Stimulated activated CD4-positive, alpha-beta T cell treated with anti-CD3 and anti-CD28 coated beads, Interleukin-15, amount 100 ng/mL, for 1 hour (primary cell): Measurements from ENCODE around the gene SEC31A.
A peak's percentile ranks its signal among the peaks of the same experiment; 100 is the strongest.
"Not testable (repeated sequence)": the region's sequence is repeated elsewhere in the genome, so short reads cannot be mapped to it uniquely, and the experiment has no call there.

Experiments used
- DNase-seq, 2 donors: peaks; one replicate each; pipeline ENCODE4 v3.0.0-alpha.2; 2020; ENCODE audit warnings: low read depth in 1 of 2, low spot score in 1 of 2

SEC31A gene, protein sequence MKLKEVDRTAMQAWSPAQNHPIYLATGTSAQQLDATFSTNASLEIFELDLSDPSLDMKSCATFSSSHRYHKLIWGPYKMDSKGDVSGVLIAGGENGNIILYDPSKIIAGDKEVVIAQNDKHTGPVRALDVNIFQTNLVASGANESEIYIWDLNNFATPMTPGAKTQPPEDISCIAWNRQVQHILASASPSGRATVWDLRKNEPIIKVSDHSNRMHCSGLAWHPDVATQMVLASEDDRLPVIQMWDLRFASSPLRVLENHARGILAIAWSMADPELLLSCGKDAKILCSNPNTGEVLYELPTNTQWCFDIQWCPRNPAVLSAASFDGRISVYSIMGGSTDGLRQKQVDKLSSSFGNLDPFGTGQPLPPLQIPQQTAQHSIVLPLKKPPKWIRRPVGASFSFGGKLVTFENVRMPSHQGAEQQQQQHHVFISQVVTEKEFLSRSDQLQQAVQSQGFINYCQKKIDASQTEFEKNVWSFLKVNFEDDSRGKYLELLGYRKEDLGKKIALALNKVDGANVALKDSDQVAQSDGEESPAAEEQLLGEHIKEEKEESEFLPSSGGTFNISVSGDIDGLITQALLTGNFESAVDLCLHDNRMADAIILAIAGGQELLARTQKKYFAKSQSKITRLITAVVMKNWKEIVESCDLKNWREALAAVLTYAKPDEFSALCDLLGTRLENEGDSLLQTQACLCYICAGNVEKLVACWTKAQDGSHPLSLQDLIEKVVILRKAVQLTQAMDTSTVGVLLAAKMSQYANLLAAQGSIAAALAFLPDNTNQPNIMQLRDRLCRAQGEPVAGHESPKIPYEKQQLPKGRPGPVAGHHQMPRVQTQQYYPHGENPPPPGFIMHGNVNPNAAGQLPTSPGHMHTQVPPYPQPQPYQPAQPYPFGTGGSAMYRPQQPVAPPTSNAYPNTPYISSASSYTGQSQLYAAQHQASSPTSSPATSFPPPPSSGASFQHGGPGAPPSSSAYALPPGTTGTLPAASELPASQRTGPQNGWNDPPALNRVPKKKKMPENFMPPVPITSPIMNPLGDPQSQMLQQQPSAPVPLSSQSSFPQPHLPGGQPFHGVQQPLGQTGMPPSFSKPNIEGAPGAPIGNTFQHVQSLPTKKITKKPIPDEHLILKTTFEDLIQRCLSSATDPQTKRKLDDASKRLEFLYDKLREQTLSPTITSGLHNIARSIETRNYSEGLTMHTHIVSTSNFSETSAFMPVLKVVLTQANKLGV

DNA sequence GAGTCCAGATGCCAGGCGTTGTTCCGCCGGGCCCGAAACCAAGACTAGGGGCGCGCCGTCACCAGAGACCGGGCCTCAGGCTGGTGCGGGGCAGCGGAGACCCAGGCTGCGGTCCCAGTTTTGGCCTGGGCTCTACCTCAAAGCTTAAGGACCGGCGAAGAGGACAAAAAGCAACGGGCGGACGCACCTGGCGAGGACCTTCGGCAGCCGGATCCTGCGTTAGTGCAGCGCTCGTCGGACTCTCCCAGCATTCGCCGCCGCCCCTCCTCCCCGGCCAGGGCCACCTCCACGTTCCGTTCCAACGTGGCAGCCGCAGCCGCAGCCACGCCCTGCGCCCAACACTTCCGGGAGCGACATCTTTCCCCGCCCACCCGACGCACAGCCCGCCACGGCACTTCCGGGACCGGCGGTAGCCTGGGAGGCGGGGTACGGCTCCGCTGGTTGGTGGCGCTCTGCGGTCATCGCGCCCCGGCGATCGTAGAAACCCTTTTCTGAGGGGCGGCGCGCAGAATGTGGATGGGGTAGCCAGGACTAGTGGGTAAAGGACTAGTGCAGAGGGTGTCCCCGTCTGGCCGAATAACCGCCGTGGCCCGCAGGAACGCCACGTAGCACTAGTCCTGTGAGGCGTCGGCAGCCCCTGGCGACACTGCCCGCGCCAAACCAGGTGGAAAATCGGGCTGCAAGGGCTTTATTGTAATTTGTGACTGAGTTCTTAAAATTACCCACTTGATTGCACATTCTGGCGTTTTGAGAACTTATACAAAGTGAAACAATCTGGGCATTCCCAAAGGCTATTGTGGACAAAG lies at the start of gene SEC31A:
Gene SEC31A, minus strand, starts transcription at position 253 of the 806 bp plus-strand sequence. CDS start 9,217 bp downstream, outside the sequence.
- DNase-seq: peak; percentile 90 to 93

DNA sequence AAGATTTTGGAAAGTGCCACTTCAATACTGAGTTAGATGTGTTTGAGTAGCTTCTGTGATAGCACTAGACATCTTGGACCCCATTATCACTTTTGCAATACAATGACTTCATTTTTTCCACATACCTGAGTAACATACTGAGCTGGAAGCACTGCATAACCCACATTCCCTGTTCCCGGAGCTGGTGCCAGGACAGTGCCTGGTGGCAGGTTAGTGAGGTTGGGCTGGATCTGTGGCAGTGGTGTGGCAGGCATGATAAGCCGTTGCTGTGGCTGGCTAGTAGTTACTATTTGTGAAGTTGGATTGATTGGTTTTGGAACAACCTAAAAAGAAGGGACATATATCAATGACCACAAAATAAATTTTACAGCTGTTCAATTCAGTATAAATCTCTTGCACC lies 48.5 kb upstream of the SEC31A start:
- DNase-seq: no peak

DNA sequence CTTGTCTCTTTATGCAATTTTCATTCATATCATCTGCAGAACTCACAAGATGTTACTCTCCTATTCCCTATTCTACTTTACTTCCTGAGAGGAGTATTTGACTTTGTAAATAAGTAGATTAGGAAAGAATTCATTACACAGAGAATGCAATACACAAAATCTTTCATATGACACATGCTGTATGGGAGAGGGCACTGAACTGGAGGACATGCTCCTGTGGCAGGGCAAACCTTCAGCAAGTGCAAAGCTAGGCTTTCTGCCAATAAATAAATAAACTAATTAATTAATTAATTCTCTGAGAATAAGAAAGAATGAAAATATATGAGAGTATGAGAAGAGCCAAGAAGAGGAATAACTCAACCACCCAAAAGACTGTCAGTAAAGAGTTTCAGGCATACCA lies 43.5 kb upstream of the SEC31A start:
- DNase-seq: no peak

DNA sequence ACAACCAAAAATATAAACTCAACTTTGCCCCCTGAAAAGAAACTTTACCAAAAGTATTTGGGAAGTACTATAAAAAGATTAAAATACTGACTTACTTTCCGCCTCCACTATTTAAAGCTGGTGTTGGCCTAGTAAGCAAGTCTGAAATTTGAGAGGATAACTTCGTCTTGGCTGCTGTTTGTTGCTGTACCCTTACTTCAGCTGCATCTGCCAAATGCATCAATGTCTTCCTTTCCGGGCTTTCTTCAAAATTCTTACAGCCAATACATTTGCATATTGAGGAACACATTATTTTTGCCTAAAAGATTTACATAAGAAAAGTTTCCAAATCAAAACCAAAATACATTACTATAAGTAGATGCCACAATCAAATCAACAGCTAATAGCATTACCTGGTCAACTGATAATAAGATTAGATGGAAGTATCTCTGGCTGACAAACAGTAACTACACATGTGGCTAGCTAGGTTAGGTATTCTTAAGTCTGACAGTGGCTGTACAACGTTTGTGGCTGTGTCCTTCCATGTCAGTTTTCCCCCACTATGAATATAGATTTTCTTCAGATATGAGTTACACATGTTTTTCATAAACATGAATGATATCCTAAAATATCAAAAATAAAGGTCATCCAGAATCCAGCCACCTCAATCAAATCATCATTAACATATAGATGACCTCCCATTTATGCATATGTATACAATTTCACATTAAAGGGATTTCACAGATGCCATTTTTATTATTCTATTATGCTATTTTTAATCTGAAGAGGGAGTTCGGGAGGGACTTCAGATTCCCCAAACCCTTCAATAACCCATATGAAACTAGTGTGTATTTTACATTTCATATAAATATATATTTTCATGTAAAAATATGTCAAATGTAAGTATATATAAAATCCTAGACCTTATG lies 40.1 kb upstream of the SEC31A start:
- no peak for DNase-seq

DNA sequence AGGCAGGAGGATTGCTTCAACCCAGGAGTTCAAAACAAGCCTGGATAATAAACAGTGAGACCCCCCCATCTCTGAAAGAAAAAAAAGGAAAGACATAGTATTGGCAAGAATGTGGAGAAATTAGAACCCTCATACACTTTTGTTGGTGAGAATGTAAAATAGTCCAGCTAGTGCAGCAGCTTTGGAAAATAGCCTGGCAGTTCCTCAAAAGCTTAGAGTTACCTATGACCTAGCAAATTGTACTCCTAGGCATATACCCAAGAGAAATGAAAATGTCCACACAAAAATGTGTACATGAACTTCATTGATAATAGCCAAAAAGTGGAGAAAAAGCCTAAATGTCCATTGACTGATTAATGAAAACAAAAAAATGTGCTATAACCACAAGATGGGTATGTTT lies 30.8 kb upstream of the SEC31A start:
- DNase-seq: no peak

DNA sequence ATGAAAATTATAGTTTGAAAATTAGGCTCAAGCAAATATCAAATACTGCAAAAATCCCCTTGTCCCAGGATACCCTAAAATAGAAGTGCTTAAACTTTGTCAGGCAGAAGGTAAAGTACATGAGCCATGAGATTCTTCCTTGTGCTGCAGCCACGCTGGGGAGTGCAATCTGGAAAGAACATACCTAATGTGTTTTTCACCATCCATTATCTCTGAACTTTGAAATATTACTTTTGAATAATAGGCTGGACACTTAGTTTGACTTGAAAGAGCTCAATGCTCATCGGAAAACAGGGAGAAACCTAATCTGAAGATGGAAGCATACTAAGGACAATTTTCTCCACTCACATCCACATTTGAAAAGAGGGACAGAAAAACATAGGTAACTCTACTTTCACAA lies 28.4 kb upstream of the SEC31A start:
- no peak for DNase-seq

DNA sequence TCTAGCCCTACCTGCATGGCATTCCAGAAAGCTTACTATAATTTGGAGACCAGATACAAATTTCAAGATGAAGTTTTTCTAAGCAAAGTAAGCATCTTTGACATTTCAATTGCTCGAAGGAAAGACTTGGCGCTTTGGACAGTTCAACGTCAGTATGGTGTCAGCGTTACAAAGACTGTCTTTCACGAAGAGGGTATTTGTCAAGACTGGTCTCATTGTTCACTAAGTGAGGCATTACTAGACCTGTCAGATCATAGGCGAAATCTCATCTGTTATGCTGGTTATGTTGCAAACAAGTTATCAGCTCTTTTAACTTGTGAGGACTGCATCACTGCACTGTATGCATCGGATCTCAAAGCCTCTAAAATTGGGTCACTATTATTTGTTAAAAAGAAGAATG lies 27.1 kb upstream of the SEC31A start:
- no peak for DNase-seq

DNA sequence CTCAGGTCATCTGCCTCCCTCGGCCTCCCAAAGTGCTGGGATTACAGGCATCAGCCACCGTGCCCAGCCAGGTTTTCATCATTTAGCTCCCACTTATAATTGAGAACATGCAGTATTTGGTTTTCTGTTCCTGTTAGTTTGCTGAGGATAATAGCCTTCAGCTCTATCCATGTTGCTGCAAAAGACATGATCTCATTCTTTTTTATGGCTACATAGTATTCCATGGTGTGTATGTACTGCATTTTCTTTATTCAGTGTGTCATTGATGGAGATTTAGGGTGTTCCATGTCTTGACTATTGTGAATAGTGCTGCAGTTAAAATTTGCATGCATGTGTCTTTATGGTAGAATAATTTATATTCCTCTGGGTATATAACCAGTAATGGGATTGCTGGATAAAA lies 23.0 kb upstream of the SEC31A start:
- DNase-seq: not testable (repeated sequence)

DNA sequence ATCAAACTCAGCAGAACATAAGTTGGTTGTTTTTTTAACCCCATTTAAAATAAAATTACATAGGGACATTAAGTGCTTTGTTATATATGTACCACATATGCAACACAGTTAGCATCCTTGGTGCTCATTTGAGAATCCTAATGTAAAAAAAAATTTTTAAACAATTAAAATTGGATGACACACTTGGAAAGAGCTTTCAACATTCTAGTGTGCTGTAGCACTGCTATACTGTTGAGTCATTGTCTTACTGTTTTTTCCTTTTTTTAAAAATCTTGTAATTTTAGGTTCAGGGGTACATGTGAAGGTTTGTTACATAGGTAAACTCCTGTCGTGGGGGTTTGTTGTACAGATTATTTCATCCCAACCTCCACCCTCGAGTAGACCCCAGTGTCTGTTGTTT lies 22.4 kb upstream of the SEC31A start:
- no peak for DNase-seq

DNA sequence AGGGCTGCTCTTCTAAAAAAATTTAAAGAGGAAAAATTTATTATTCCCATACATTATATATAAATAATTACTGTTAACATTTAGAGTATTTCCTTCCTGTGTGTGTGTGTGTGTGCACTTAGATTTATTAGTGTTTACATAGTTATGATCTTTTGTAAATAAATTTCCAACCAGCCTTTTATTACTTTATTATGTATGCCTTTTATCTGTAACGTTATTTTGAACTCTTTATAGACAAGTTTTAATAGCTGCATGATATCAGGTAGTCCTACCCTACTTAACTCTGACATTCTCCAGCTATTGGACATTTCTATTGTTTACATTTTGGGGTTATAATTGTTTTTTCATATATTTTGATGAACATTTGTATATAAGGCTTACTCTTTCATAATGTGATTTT lies 18.4 kb upstream of the SEC31A start:
- no peak for DNase-seq

DNA sequence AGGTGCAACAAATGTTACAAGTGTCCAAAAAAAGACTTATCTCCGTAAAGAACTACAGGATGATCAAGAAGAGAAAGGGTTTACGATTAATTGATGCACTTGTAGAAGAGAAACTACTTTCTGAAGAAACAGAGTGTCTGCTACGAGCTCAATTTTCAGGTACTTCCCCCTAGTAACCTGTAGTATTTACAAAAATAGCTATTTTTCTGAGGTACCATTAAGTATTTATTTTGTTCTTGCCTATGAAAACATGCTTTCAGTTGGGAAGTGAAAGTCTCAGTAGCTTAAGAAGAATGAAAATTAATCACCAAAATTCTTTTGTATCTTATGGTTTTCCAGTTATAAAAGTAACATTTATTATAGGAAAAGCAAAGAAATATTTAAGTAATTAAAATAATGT lies 15.5 kb upstream of the SEC31A start:
- DNase-seq: no peak

DNA sequence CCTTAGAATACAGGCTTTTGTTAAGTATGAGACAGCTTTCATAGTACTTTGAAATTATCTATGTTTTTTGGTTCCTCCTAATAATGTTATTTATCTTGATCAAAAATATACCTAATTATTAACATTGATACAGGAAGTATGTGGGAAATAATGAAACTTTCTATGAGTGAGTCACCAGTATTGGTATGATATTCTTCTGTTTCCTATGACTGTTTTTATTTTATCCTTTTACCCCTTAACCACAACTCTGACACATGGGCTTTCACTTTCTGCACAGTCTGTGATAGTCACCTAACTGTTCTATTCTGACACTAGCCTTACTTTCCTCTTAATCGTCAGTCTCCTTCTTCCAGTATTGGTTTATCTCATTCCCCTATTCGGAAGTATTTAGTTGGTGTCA lies 14.3 kb upstream of the SEC31A start:
- DNase-seq: no peak

DNA sequence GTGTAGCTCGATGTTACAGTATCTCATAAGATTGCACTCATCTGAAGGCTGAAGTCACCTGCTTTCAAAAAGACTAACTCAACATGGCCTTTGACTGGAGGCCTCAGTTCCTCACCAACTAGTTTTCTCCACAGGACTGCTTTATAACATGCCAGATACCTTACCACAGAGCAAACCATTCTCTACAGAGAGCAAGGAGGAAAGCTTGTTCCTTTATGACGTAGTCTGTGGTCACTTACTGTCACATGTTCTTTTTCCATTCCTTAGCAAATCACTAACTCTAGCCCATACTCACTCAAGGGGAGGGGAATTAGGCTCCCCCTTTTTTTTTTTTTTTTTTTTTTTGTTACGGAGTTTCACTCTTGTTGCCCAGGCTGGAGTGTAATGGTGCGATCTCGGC lies 12.8 kb upstream of the SEC31A start:
- DNase-seq: no peak

DNA sequence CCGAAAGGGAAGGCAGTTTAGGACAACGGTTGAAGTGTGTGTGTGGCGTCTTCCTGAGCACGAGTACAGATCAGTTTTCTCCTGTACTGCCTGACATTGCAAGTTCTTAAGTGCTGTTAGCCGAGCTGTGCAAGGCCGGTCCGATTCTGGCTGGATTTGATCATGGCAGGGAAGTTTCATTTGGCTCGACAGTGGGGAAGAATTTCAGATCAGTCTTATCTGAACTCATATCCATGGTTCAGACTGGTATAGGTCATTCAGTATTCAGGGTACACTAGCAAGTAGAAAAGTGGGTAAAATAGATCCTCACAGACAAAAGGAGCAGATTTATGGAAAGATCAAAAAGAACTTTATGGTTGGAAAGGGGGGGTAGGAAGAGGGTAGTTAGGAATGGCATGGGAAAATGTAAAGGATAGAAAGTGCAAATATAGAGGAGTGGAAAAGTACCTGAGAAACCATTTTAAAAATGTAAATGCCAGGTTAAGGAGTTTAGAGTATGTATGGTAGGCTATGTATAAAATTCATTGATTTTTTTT lies 10.3 kb upstream of the SEC31A start:
- DNase-seq: no peak

DNA sequence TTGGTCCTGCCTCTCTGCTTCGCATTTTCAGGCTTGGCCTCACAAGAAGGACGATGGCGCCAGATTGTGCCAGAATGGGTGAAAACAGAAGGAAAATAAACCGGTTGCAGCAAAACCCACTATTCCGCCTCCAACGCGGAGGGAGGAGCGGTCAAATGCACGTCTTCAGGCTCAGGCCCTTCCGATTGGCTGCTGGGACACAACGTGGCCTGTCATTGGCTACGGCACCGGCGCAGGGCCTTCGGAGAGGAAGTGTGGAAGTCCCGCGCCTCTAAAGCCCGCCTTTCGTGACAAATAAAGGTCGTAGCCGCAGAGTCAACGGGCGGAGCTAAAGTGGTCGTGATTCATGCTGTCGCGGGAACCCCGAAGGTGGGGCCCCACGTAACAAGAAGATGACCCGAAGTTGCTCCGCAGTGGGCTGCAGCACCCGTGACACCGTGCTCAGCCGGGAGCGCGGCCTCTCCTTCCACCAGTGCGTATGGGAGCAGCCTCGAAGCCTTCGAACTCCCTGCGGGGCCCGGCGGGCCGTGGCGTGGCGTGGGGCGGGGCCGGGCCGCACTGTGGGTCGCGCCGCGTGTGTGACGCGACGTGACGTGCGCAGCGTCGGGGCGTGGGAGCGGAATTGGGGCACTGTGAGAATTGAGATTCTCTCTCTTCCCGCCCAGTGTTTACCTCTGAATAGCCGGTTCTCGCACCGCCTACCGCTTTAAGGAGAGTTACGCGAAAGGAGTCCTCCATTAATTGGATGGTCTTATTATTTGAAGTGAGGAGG lies 9.6 kb upstream of the SEC31A start, which contains the start of gene THAP9:
Gene THAP9, plus strand, starts transcription at position 325 of the 772 bp plus-strand sequence. Its CDS starts 68 bp downstream, at position 393.
- DNase-seq: peak; percentile 89 to 94

DNA sequence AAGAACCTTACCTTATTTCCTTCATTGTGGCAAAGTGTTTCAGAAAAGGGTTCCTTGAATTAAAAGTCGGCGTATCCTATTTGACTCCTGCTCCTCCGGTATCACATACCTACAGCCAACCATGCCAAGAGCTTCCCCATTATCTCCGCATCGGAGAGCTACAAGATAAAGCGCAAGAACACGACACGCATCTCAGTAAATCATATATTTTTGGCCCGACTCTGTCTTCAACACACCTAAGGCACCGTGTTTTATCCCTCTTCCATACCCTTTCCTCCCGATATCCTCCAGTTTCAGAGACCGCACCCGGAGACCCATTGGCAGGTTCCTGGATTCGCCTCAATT lies 9.1 kb upstream of the SEC31A start:
- DNase-seq: no peak

DNA sequence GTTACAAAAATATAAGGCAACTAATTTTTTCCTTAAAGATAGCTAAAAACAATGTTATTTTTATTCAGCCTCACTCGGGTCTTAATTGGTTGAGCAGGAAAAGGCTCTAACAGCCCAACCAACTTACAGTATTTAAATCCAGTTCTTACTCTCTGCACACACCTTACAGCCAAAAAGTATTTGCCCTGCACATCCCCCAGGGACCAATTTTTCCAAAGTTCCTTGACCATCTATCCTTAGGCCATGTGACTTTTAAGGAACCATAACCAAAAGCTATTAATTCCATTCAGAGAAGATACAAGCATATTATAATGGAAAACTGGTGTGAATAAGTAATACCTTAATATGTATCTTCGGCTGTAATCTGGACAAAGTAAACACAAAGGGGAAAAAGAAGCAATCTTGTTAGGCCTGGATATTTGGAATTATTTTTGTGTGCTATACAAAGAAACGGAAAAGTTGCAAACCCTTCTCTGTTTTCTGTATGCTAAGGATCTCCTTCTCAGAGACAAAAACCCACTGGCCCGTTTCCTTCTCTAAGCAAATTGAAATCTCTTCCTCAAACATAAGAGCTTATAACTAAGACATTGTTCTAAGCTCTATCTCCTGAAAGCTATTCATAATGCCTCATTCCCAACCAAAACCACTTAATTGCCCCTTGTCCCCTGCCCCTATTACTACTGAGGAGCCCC lies 8.6 kb upstream of the SEC31A start:
- no peak for DNase-seq
